HG03066 (cell line): ENCODE results near the gene DNAJC3.
"Not testable (repeated sequence)": the region's sequence is repeated elsewhere in the genome, so short reads cannot be mapped to it uniquely, and the experiment has no call there.

ENCODE experiments used
- ATAC-seq: cut with Tn5 transposase; IDR thresholded peaks from one replicate; pipeline ENCODE4 v1.9.1; 2021; ENCODE audit warnings: low read depth; ENCODE audit not compliant: unreplicated experiment

DNAJC3 gene

GRCh38 chr13:95771905-95772304 lies 95.0 kb downstream of the DNAJC3 start:
- no peak for ATAC-seq

- no peak for ATAC-seq
Measured at GRCh38 chr13:95779522-95779921, 102.6 kb downstream of the DNAJC3 start.

DNA sequence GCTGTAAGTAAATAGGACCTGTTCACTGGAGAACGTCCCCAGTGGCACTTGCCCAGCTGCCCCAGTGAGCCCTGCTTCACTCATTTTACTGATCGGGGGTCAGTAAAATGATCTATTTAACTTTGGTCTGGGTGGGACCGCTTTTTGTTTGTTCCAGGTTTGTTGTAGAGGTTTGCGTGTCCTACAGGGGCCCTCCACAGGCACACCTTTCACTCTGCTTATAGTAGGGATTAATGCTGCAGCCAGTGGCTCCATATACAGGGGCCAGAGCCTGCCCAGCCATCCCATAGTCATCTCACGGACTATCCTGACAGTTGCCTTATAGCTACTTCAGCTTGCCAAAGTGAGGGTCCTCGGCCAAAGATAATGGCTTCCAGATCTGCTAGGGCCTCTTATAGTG lies 104.1 kb downstream of the DNAJC3 start:
- ATAC-seq, result no peak

DNA sequence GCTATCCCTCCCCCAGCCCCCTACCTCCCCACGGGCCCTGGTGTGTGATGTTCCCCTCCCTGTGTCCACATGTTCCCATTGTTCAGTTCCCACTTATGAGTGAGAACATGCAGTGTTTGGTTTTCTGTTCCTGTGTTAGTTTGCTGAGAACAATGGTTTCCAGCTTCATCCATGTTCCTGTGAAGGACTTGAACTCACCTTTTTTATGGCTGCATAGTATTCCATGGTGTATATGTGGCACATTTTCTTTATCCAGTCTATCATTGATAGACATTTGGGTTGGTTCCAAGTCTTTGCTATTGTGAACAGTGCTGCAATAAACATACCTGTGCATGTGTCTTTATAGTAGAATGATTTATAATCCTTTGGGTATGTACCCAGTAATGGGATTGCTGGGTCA lies 105.0 kb downstream of the DNAJC3 start:
- ATAC-seq, result not testable (repeated sequence)

GRCh38 chr13:95783747-95784146 lies 106.8 kb downstream of the DNAJC3 start:
- ATAC-seq, result no peak

GRCh38 chr13:95784161-95784899 lies 107.4 kb downstream of the DNAJC3 start:
- ATAC-seq, result no peak

DNA sequence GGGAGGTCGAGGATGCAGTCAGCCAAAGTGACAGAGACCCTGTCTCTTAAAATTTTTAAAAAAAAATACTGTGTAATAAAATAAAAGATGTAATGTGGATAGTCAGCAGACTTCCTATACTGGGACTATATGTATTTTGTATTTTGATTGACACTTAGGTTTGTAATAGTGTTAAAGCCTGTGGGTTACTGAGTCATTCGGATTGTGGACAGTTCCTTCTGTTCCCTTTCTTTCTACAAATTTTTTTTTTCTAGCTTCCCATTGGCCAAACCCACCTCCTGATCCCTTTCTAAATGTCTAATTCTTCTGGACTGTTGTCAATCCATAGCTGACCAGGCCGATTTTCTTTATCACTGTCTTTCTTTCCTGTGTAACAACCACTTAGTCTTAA lies 108.0 kb downstream of the DNAJC3 start:
- ATAC-seq, result no peak

DNA sequence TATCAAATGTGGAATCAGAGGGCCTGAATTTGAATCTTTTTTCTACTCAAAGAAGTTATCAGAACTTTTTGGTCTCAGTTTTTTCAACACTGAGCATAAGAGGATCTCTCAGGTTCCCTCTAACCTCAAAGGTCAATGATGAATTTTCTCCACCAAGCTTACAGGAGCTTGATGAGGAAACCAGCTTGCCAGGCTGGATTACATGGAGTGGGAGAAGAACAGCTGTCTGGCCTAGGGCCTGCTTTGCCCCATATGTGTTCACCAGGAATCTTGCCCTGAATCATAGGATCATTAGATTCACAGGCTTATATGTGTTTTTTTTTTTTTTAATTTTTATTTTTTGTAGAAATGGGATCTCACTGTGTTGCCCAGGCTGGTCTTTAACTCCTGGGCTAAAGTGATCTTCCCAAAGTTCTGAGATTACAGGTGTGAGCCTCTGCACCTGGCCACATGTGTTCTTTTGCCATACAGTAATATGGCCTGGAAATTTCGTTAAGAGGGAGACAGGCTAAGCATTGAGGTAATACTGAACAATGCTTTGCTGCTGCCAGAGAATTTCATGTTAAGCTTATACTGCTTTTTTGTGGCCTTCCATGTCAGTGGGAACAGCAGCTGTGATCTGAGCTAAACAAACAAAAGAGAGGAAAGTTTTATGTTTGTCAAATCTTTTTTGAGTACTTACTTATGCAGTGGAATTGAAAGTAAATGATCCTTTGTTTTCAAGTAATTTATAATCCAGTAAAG lies 110.6 kb downstream of the DNAJC3 start:
- ATAC-seq, result no peak

GRCh38 chr13:95788100-95788463 lies 111.1 kb downstream of the DNAJC3 start:
- no peak for ATAC-seq

DNA sequence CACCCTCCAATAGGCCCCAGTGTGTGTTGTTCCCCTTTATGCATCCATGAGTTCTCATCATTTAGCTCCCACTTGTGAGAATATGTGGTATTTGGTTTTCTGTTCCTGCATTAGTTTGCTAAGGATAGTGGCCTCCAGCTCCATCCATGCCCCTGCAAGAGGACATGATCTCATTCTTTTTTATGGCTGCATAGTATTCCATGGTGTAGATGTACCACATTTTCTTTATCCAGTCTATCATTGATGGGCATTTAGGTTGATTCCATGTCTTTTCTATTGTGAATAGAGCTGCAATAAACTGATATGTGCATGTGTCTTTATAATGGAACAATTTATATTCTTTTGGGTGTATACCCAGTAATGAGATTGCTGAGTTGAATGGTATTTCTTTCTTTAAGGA lies 112.4 kb downstream of the DNAJC3 start:
- ATAC-seq, result not testable (repeated sequence)

DNA sequence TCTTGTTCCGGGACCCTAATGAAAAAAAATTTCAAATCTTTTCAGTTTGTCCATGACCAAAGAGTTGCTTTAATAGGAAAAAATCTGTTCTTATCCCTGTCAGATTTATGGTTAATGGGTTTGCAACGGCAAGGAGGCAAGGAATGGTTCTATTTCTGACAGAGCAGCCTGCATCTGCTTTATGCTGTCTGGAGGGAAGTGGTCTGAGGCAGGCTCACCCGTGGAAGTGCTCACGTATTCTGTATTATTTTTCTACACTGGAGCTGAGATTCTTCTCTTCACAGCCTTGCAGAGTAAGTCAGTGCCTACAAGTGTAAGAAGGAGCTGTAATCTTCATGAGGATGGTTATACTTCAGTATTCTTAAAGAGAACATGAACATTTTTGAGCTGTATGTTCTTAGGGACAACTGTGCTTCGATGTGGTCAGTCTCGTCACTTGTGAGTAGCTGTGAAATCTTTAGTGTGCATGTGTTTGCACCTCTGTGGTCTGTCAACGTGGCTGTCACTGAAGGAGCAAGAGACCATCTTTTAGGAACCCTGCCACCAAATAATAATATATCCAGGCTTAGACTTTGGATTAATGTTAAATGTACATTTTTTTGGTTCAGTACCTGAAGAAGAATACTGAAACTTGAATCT lies 114.3 kb downstream of the DNAJC3 start:
- no peak for ATAC-seq

- no peak for ATAC-seq
Measured at GRCh38 chr13:95793018-95793555, 116.1 kb downstream of the DNAJC3 start.

- no peak for ATAC-seq
Measured at GRCh38 chr13:95793781-95794180, 116.8 kb downstream of the DNAJC3 start.

GRCh38 chr13:95797016-95797415 lies 120.1 kb downstream of the DNAJC3 start:
- no peak for ATAC-seq

- no peak for ATAC-seq
Measured at GRCh38 chr13:95800436-95800835, 123.5 kb downstream of the DNAJC3 start.

- ATAC-seq, result no peak
Measured at GRCh38 chr13:95801825-95802224, 124.9 kb downstream of the DNAJC3 start.

GRCh38 chr13:95805921-95806320 lies 129.0 kb downstream of the DNAJC3 start:
- ATAC-seq, result no peak

DNA sequence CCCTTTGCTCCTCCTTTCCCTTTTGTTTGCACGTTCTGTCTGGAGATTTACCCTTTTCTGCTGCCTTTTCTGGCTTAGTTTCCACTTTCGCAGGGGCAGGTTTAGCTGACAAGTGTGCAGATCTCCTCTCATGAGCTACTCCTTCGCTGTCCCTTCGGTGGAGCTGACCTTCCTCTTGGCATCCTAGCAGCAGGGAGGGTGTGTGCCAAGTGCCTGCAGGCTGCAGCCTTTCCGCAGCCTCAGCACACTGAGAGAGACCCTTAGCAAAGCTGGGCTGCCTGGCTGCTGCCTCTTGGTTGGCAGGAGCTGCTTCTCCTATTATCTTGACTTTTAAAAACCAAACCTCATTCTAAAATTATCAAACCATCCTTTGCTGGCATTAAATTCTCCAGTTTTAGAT lies 132.5 kb downstream of the DNAJC3 start:
- ATAC-seq, result no peak

GRCh38 chr13:95813139-95813538 lies 136.2 kb downstream of the DNAJC3 start:
- no peak for ATAC-seq

GRCh38 chr13:95814495-95814894 lies 137.6 kb downstream of the DNAJC3 start:
- no peak for ATAC-seq

GRCh38 chr13:95822303-95822702 lies 145.4 kb downstream of the DNAJC3 start:
- ATAC-seq, result no peak
